Spleen (tissue), 11 donors: Measurements from ENCODE around the gene WDR64. TPM values are rescaled to one million over a fixed set of nuclear protein-coding genes. Genes with fewer than 3 reads are reported as not detected.
"Not testable (repeated sequence)": the region's sequence is repeated elsewhere in the genome, so short reads cannot be mapped to it uniquely, and the experiment has no call there.

Experiments
- DNase-seq: peaks from one replicate; pipeline ENCODE4 v3.0.0-alpha.2; 2020
- H3K27ac ChIP-seq, 8 donors: fragments of 200-600 bp; sonication (generic) in 7 of 8; 1 replicate in 4 of 8; 2 replicates in 4 of 8; pipeline versions ENCODE4 v1.5.0 to v1.8.0; 2016 to 2021; ENCODE audit warnings: inconsistent platforms in 4 of 8, mild to moderate bottlenecking in 4 of 8, moderate library complexity in 1 of 8
- H3K27me3 ChIP-seq, 7 donors: fragments of 200-600 bp; sonication (generic) in 6 of 7; replicated peaks in 1 of 7; 1 replicate in 4 of 7; 2 replicates in 3 of 7; pipeline versions ENCODE4 v1.5.0 to v1.8.0; 2016 to 2021; ENCODE audit warnings: inconsistent platforms in 3 of 7, mild to moderate bottlenecking in 1 of 7
- H3K36me3 ChIP-seq, 6 donors: fragments of 200-600 bp; sonication (generic) in 5 of 6; 1 replicate in 4 of 6; 2 replicates in 2 of 6; pipeline versions ENCODE4 v1.5.0 to v1.8.0; 2016 to 2021; ENCODE audit warnings: inconsistent platforms in 2 of 6
- H3K4me1 ChIP-seq, 6 donors: fragments of 200-600 bp; sonication (generic) in 5 of 6; 1 replicate in 3 of 6; 2 replicates in 3 of 6; pipeline versions ENCODE4 v1.5.0 to v1.8.0; 2016 to 2021; ENCODE audit warnings: inconsistent platforms in 3 of 6
- H3K4me3 ChIP-seq, 8 donors: fragments of 200-600 bp; sonication (generic) in 7 of 8; 1 replicate in 4 of 8; 2 replicates in 4 of 8; pipeline versions ENCODE4 v1.5.0 to v1.8.0; 2016 to 2021; ENCODE audit warnings: inconsistent platforms in 4 of 8, mild to moderate bottlenecking in 4 of 8, moderate library complexity in 2 of 8
- H3K9me3 ChIP-seq, 8 donors: fragments of 200-600 bp; sonication (generic) in 7 of 8; 1 replicate in 4 of 8; 2 replicates in 4 of 8; pipeline versions ENCODE4 v1.5.0 to v1.8.0; 2016 to 2021; ENCODE audit warnings: inconsistent platforms in 4 of 8
- CTCF ChIP-seq, 11 experiments: fragments of 200-600 bp in 7 of 11; fragments of 450-650 bp in 4 of 11; sonication (generic) in 4 of 11; IDR thresholded peaks in 8 of 11; conservative IDR thresholded peaks in 3 of 11; 1 replicate in 7 of 11; 2 replicates in 4 of 11; pipeline versions ENCODE4 v1.4.0 to v1.8.0; 2016 to 2021; ENCODE audit warnings: antibody characterized with exemption in 11 of 11, inconsistent platforms in 4 of 11, mild to moderate bottlenecking in 1 of 11
- POLR2A ChIP-seq, 3 donors: fragments of 450-650 bp; IDR thresholded peaks; one replicate each; pipeline ENCODE4 v1.5.1; 2017; ENCODE audit warnings: antibody characterized with exemption in 3 of 3, mild to moderate bottlenecking in 1 of 3
- POLR2AphosphoS5 ChIP-seq, 3 donors: sonication (generic); formaldehyde crosslinking; IDR thresholded peaks; one replicate each; pipeline ENCODE4 v1.5.1; 2017; ENCODE audit warnings: antibody characterized with exemption in 3 of 3
- WGBS, 5 donors: extraction: QIAGEN DNeasy Blood & Tissue Kit in 3 of 5; methylation state at CpG; one replicate each; pipeline versions ENCODE4 v1.1.5 to v1.1.7; 2013 to 2018; 5-methylcytosine and 5-hydroxymethylcytosine counted together
- intact Hi-C: fragments of 100-400 bp; cut with DNase I; formaldehyde crosslinking; loops from one replicate; pipeline ENCODE4 v1.15.0; 2023; ENCODE audit warnings: low total_unique reads
- polyA plus RNA-seq, 3 donors: library from polyadenylated mRNA; stranded (reverse); fragments of 200-250 nt; gene quantifications; one replicate each; pipeline ENCODE4 v1.2.1, GENCODE V29; 2013
- total RNA-seq, 7 donors: library from RNA; depleted of rRNA in 3 of 7; stranded (reverse); fragments of >200 nt in 3 of 7; fragmentation: NEBNext Ultra II Directional in 4 of 7; extraction: Animal tissue kit (Norgen Biotek cat#: 25700) in 4 of 7; gene quantifications; one replicate each; pipeline versions ENCODE4 v1.1.0 to v1.2.1, GENCODE V29; 2016 to 2021
- donor health status: healthy with polysubstance abuse.
- donor health status: DM: no; HTN: no; CAD: no; lungs with moderate emphysema.
- donor health status: DM: no; HTN: no; CAD: no.
- donor health status: Bipolar disorder and iron deficiency.
- donor health status: healthy.
- donor health status: DM: no; HTN: no; CAD: no.
- donor health status: DM: yes; HTN: yes; CAD: no.

The WDR64 gene
- total and polyA plus RNA-seq, 10 donors, result 0.03 to 0.55 (median 0.26) TPM; not detected in 3

- Histone ChIP-seq H3K9me3 (no peaks in the 10 kb centered on the region), H3K27ac (no peak overlapping the region), H3K36me3 (no peaks in the 10 kb centered on the region), H3K4me1 (no peaks in the 10 kb centered on the region), H3K4me3 (no peak overlapping the region), H3K27me3 (no peaks in the 10 kb centered on the region)
- TF ChIP-seq POLR2A (IDR thresholded peaks at IDR 0.05) (no peak), POLR2AphosphoS5 (IDR thresholded peaks at IDR 0.05) (no peak)
- DNase-seq, result no peak
- WGBS, 5 donors, result 85 to 96% (median 90%) methylated on average over 3 of the region's 3 CpGs
- intact Hi-C loops, result no loop called here
These were observed 150.8 kb downstream of the WDR64 start for GRCh38 chr1:241802863-241803262.

- 67 to 89% (median 77%) methylated on average over 4 of the region's 4 CpGs for WGBS, 5 donors
These were observed 152.6 kb downstream of the WDR64 start for GRCh38 chr1:241804706-241805105.

GRCh38 chr1:241808265-241808664 is 156.2 kb downstream of the WDR64 start:
- DNase-seq, result no peak
- H3K36me3 ChIP-seq, result no peaks in the 10 kb centered on the region
- H3K27me3 ChIP-seq, result peaks cover 0 to under 1% (median 0%) of the 10 kb centered on the region in 7 donors
- no peak for TF ChIP-seq POLR2A (IDR thresholded peaks at IDR 0.05)
- no peak for TF ChIP-seq POLR2AphosphoS5 (IDR thresholded peaks at IDR 0.05)
- TF ChIP-seq CTCF (IDR thresholded peaks at IDR 0.05 in 8 of 11, conservative IDR thresholded peaks at IDR 0.05 in 3 of 11), result no peak
- H3K9me3 ChIP-seq, result no peaks in the 10 kb centered on the region
- H3K4me3 ChIP-seq, result no peak overlapping the region
- H3K27ac ChIP-seq, result no peak overlapping the region
- no peaks in the 10 kb centered on the region for H3K4me1 ChIP-seq
- intact Hi-C loops, result no loop called here
- 43 to 72% (median 53%) methylated on average over 2 of the region's 2 CpGs for WGBS, 5 donors

More at GRCh38 chr1:241804706-241805105, 152.6 kb downstream of the WDR64 start:
- DNase-seq, H3K4me1 ChIP-seq, H3K9me3 ChIP-seq, H3K27me3 ChIP-seq, H3K36me3 ChIP-seq, H3K4me3 ChIP-seq, intact Hi-C loops, H3K27ac ChIP-seq: not testable (repeated sequence)

GRCh38 chr1:241810769-241811405 is 158.8 kb downstream of the WDR64 start:
- intact Hi-C loops, result no loop called here
- Histone ChIP-seq H3K4me3 (no peak overlapping the region), H3K9me3 (no peaks in the 10 kb centered on the region), H3K4me1 (no peaks in the 10 kb centered on the region), H3K27me3 (peaks cover 0 to 5% (median 0%) of the 10 kb centered on the region in 7 donors), H3K27ac (no peak overlapping the region), H3K36me3 (no peaks in the 10 kb centered on the region)
- no peak for DNase-seq
- no peak for TF ChIP-seq CTCF (IDR thresholded peaks at IDR 0.05 in 8 of 11, conservative IDR thresholded peaks at IDR 0.05 in 3 of 11)
- no peak for TF ChIP-seq POLR2AphosphoS5 (IDR thresholded peaks at IDR 0.05)
- TF ChIP-seq POLR2A (IDR thresholded peaks at IDR 0.05), result no peak
- WGBS, 5 donors, result 74 to 86% (median 81%) methylated on average over 8 of the region's 8 CpGs

GRCh38 chr1:241813768-241814320 is 161.8 kb downstream of the WDR64 start:
- Histone ChIP-seq H3K27ac (no peak overlapping the region), H3K4me3 (no peak overlapping the region), H3K27me3 (peaks cover 0 to 5% (median 0%) of the 10 kb centered on the region in 7 donors), H3K36me3 (no peaks in the 10 kb centered on the region), H3K9me3 (no peaks in the 10 kb centered on the region), H3K4me1 (peaks cover 0 to 6% (median 0%) of the 10 kb centered on the region in 6 donors)
- 78 to 94% (median 89%) methylated on average over 8 of the region's 8 CpGs for WGBS, 5 donors
- TF ChIP-seq POLR2AphosphoS5 (IDR thresholded peaks at IDR 0.05), result no peak
- intact Hi-C loops, result no loop called here
- DNase-seq, result no peak
